Fibroblast of lung (primary cell): ENCODE measurements around the gene PCDH18.

Source experiments
- EZH2 ChIP-seq: IDR thresholded peaks from 2 replicates; pipeline ENCODE4 v1.5.1; 2012; ENCODE audit warnings: low read length, control low read depth, mild to moderate bottlenecking; ENCODE audit errors: missing control alignments
- TF ChIP-seq, protein P1 (sequence below), 2 donors: IDR thresholded peaks in 1 of 2; conservative IDR thresholded peaks in 1 of 2; 1 replicate in 1 of 2; 2 replicates in 1 of 2; pipeline ENCODE4 v1.5.1; 2011 to 2012; ENCODE audit warnings: low read length in 2 of 2, control low read depth in 1 of 2, inconsistent platforms in 1 of 2, low read depth in 1 of 2, mild to moderate bottlenecking in 1 of 2

DNA sequence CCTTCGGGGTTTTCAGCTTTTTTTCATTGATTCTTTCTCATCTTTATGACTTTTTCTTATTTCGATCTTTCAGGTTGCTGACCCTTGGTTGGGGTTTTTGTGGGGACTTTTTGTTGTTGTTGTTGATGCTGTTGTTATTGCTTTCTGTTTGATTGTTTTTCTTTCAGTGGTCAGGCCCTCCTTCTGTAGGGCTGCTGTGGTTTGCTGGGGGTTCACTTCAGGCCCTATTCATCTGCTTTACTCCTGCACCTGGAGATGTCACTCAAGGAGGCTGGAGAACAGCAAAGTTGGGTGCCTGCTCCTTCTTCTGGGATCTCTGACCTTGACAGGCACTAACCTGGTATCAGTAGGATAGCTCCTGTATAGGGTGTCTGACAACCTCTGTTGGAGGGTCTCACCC is 39.9 kb upstream of the PCDH18 start:
- TF ChIP-seq, protein P1, sequence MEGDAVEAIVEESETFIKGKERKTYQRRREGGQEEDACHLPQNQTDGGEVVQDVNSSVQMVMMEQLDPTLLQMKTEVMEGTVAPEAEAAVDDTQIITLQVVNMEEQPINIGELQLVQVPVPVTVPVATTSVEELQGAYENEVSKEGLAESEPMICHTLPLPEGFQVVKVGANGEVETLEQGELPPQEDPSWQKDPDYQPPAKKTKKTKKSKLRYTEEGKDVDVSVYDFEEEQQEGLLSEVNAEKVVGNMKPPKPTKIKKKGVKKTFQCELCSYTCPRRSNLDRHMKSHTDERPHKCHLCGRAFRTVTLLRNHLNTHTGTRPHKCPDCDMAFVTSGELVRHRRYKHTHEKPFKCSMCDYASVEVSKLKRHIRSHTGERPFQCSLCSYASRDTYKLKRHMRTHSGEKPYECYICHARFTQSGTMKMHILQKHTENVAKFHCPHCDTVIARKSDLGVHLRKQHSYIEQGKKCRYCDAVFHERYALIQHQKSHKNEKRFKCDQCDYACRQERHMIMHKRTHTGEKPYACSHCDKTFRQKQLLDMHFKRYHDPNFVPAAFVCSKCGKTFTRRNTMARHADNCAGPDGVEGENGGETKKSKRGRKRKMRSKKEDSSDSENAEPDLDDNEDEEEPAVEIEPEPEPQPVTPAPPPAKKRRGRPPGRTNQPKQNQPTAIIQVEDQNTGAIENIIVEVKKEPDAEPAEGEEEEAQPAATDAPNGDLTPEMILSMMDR (conservative IDR thresholded peaks at IDR 0.05 in 1 of 2, IDR thresholded peaks at IDR 0.05 in 1 of 2; ENCODE audit: low read depth in 1 of 2, low read length in 2 of 2) = no peak
- TF ChIP-seq EZH2 = no peak
